Stimulated activated CD4-positive, alpha-beta T cell treated with anti-CD3 and anti-CD28 coated beads, Interleukin-12 subunit alpha, Interleukin-12 subunit beta, amount 100 ng/mL, for 48 hours (primary cell): ENCODE measurements around the gene FAM98C.

Source experiments
- DNase-seq, 3 donors: peaks; one replicate each; pipeline ENCODE4 v3.0.0-alpha.2; 2020; ENCODE audit warnings: low read depth in 2 of 3, low spot score in 1 of 3

Gene FAM98C

DNA sequence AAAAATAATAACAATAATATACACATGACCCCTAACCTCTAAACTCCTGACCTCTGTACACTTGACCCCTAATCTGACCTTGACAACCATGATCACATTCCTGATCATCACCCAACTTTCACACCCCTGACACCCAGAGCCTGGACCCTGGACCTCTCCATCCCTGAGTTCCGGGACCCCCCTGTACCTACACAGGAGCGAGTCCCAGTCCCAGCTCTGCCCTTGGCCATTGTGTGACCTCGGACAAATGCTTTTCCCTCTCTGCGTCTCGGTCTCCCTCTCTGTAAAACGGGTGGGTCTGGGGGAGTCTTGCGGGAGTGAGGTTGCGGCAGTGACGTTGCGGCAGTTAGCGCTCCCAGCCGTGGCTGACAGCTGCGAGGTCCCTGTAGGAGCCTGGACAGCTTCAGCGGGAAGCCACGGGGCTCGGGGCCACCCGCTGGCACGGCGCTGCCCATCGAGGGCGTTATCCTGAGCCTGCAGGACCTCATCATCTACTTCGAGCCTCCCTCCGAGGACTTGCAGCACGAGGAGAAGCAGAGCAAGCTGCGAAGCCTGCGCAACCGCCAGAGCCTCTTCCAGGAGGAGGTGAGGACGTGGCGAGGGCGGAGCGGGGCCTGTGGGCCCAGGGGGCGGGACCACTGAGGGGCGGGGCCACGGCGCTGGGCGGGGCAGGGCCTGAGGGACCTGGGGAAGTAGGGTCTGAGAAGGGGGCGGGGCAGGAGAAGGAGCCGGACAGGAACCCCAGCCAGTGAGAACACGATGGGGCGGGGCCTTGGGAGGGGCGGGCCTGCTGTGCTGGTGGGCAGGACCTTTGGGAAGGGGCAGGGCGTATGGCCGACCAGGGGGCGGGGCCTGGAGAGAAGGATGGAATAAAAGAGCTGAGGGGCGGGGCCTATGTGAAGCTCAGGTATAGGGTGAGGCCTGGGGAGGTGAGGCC lies 49.8 kb downstream of the FAM98C start:
- DNase-seq: peak in 1 of 3 donors; percentile 22

DNA sequence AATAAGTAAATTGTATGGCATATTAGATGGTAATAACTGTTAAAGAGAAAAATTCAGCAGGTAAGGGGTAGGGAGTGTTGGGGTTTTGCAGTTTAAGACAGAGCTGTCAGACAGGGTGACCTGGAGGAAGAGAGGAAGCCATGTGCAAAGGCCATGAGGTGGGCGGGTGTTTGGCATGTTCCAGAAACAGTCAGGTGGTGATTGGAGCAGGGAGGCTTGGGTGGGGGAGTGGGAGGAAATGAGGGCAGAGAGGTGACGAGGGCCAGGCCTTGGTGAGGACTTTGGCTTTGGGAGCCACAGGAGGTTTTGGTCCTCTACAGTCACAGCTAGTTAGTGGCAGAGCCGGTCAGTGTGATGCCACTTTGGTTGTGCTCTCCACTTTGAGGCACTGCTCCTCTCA lies 50.7 kb downstream of the FAM98C start:
- DNase-seq: no peak

DNA sequence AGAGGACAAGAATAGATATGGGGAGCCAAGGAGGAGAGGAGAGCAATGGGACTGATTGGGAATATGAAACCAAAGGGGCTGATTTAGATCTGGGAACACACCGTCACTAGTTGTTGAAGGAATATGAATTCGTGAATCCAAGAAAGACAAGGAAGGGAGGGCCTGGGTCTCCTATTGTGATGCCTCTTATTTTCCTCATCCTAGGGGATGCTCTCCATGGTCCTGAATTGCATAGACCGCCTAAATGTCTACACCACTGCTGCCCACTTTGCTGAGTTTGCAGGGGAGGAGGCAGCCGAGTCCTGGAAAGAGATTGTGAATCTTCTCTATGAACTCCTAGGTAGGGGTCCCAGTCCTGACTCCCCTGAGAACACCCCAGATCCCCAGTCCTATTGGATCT lies 52.1 kb downstream of the FAM98C start:
- DNase-seq: no peak

DNA sequence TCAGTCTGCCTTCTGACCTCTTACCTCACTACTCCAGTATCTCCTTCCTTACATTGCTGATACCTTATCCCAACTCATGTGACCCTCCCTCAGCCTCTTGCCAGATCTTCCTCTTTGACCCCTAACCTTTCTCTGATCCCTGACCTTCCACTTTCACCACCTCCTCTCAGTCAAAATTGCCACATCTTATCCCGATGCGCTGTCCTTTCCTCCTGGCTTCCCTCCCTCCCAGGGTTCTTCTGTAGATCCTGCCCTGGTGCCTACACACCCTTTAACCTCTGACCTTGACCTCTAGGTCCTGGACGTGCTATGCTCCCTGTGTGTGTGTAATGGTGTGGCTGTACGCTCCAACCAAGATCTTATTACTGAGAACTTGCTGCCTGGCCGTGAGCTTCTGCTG lies 54.3 kb downstream of the FAM98C start:
- DNase-seq: no peak

DNA sequence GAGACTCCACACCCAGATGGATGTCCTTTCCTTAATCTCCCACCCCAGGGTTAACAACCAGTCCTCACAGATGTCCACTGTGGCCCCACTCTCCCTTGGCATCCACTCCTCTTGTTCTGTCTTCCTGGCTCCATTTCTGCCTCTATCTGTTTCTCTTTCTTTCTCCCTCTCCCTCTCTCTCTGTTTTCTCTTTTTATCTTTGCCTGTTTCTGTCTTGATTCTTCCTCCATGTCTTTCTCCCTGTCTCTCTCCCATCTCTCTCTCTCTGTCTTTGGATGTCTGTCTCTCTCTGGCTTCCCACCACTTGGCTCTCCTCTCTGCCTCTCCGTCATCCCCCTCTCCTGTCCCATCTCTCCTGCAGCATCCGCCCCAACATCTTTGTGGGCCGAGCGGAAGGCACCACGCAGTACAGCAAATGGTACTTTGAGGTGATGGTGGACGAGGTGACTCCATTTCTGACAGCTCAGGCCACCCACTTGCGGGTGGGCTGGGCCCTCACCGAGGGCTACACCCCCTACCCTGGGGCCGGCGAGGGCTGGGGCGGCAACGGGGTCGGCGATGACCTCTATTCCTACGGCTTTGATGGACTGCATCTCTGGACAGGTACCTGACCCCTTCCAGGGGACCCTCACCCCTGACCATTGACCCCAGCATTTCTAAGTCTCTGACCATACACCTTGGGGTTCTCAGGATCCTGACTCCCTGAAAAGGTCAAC lies 55.0 kb downstream of the FAM98C start:
- no peak for DNase-seq
